ENCODE measurements around the gene TTC4.

- no peak for TF ChIP-seq CTCF (IDR thresholded peaks at IDR 0.05; ENCODE audit: low read length)
- TF ChIP-seq EZH2 (optimal IDR thresholded peaks at IDR 0.05; ENCODE audit: low read depth, low read length), result no peak
- no peak for TF ChIP-seq EZH2phosphoT487 (IDR thresholded peaks at IDR 0.05; ENCODE audit: low read length)
These were observed 10.5 kb upstream of the TTC4 start for GRCh38 chr1:54705153-54705552.

All from MM.1S (cell line).